AML-193 (cell line): ENCODE results near the gene TSPAN5.

Experiments used
- DNase-seq, 2 experiments: peaks; one replicate each; lab custom pipeline; 2025; lab: John Stamatoyannopoulos, UW

TSPAN5 gene

DNA sequence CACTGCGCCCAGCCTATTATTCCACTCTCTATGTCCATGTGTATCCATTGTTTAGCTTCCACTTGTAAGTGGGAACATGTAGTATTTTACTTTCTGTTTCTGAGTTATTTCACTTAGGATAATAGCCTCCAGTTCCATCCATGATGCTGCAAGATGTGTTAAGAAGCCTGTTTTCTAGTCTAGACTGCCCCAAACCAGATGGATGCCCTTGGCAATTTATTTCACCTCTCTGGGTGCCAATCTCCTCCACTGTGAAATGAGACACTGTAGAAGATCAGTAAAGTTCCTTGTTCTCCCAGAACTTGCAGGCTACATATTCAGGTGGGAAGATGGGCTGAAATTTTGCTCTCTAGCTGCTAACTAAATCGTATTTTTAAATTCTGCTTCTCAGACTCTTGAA is 72.8 kb downstream of the TSPAN5 start:
- no peak for DNase-seq

DNA sequence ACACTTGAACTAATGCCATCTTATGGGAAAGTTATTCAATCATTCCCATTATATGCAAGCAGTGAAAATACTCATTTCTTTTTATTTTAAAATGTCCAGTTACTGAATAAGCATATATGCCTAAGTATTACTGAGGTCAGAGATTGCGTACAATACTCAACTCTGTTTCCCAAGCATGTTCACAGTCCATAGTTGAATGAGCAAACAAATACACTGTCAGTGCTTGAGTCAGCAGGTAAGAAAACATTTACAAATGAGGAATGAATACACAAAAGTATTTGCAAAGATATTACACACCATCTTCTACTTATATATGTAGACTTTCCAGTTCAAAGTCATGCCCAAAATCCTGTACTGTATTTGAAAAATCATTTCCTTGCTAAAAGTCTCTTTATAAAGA is 74.1 kb downstream of the TSPAN5 start:
- no peak for DNase-seq

DNA sequence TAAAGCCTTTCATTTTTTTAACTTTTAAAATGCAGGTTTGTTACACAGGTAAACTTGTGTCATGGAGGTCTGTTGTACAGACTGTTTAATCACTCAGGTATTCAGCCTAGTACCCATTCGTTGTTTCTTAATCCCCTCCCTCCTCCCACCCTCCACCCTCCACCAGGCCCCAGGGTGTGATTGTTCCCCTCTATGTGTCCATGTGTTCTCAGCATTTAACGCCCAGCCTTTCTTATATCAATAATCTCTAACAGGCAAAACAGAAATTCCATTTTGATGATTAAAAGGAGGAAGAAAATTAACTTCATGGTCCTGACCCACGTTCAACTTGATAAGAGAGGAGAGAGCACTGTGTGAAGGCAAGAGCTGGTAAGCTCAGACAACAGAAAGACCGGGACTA is 75.1 kb downstream of the TSPAN5 start:
- no peak for DNase-seq

DNA sequence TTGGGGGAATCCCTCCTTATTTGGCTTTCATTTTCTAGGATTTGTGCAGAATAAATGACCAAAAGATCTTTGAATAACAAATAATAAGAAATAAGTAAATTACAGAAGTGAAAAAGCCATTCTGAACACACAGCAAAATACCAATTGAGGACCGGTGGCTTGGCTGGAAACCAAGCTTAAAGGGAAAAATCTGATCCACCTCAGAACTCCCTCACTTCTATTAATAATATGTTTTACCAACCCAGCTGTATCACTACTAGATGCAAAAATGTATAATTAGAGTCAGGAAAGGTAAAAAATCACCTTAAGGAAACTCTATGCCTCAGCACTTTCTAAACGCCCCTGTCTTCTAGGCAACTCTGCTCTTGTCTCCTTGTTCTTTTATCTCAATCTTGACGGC is 77.3 kb downstream of the TSPAN5 start:
- no peak for DNase-seq

DNA sequence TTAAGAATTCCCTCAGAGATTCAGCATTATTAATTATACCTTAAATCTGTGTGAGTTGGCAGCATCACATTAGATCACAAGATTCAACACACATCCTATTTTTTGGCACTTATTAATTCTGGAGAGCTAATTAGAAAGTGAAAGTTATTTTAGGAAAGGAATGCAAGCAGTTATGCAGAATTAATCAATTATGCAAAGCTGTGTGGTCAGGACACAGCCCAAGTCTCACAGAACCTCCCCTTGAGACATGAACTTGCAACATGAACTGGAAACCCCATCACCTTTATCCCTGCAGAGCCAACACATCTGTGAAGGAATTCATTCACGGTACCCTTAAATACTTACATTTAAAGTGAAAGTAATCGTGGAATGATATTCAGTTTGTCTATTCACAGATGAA is 80.5 kb downstream of the TSPAN5 start:
- no peak for DNase-seq

DNA sequence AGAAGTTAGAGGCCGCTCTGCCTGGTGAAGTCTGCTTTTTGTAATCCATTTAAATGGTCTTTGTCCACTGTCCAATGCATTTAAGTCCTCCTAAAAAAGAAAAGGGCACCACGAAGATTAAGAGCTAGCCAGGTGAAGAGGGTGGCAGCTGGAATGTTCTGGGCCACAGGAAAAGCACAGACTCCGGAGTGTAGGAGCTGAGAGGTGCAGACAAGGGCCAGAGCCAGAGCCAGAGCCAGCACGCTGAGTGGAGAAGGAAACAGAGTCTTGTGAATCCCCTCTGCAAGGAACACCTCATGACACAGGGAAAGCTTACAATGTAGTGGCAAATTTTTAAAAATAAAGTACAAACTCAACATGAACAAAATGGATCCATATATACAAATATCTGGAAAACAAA is 83.6 kb downstream of the TSPAN5 start:
- DNase-seq, result no peak

DNA sequence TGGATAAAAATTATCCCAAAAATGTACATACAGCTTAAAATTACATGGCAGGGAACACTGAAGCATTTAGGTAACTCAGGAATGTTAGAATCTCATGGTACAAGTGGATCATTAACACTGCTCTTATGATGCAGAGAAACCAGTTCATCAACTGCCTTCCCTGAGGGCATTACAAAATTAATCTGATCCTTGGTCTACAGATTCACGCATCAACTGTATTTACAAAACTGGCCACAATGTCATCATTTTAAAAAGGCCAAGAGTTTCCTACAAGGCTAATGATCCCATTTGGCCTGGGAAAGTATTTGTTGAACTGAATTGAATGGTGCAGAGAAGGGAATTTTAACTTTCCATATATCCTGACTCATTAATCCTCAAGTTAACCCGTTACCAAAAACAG is 84.6 kb downstream of the TSPAN5 start:
- DNase-seq, result no peak

DNA sequence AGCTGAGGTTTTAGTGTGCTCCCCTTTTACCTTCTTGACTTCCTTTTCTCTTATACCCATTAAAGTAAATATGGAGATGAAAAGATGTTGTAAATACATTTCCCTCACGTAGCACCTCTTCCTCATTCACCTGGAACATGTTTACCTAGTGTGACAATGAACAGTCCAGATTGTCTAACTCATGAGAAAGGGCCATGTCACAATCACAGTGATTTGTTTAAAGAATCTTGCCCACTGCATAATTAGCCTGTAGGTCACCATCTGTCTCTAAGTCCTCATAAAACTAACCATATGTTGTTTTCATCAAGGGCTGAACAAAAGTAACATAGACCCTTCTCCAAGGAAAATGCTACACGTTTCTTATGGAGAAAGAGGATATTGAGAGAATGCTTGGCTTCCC is 85.7 kb downstream of the TSPAN5 start:
- no peak for DNase-seq

DNA sequence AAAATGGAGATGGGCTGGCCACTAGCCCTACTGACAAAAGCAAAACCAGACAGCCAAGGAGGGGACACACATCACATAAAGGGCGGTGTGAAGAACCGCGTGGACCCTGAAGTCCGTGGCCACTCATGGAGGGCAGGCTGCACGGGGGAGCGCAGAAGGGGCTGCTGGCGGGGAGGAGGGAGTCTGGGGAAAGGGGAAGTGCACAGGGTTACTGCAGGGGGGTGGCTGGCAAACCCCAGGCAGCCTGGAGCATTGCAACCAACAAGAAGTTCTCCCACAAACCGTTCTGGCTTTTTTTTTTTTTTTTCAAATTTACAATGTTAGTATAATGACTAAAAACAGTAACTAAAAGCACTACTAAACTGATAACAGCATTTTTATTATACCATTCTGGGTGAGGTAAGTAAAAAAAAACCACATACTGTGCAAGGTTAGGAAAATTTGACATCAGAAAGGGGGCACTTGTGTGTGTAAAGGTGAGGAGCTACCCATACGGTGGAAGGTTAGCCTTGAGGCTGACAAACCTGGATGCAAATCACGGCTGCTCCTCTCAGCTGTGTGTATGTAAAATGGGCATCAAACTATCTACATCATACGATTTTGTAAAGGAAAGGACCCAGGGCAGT is 87.1 kb downstream of the TSPAN5 start:
- DNase-seq, result no peak

DNA sequence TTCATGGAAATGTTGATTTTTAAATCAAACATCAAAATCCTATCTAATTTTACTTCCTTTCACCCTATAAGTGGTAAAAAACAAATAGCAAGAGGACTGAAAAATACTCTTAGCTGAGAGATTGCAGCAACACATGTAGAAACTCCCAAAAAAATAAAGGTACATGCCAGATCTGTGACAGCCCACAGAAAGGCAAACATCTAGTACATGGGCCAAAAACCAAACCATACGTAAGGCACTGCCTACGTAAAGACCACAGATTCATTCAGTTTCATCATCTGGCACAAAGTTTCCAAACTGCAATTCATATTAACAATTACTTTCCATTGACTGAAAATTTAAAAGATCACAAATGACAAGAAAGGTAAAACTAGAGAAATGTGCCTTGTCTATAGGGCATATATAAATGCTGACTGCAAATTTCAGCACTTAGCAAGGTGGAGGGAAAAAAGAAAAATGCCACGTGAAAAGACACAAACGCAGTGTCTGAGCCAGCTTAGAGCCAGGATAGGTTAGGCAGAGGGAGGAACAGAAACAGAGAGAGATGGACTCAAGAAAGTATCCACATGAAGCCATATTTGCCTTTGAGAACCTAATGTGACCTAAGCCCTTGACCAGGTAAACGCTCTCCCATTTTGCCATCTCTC is 88.1 kb downstream of the TSPAN5 start:
- DNase-seq, result no peak

DNA sequence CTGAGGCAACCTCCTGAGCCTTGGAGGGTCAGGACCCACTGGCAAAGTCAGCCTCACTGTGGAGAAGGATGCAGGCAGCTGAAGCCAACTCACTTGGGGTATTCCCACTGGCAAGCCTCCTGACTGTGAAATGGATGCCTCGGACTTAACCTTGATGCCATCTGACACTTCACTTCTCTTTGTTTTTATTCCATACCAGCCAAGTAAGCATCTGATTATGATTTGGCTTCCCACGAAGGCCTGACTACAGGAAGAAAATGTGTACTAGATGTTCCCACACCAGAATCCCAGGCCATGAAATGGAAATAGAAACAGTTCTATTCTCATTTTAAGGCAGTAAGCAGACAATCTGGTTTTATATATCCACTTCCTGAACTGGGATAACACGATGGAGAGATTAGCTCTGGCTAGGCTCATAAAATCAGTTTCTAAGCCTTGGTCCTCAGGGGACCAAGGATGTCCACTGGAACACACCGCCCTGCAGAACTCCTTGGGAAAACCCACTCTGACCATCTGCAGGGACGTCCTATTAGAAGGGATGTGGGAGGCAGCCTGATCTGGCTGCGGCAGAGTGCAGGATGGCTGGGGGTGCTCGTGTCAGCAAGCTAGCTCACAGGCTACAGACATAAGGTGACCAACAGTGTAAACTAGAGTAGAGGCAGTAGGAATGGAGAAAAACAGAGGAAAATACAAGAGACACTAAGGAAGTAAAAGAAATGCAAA is 89.3 kb downstream of the TSPAN5 start:
- DNase-seq, result no peak

DNA sequence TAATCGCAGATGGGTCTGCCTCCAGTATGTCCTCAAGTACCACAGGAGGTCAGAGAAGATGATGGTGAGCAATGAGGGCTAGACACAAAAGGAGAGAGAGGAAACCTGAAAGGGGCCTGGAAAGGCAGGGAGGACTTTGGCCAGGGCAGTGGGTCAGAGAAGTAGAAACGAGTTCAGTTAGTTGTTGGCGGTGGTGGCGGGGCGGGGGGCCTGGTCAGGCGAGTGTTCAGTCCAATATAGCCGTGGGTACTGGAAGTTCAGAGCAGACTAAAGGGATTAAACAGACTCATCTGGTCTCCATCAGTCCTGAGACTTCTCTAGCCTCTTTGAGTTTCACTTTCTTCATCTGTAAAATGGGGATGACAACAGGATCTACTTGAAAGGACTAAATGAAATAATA is 90.8 kb downstream of the TSPAN5 start:
- no peak for DNase-seq

DNA sequence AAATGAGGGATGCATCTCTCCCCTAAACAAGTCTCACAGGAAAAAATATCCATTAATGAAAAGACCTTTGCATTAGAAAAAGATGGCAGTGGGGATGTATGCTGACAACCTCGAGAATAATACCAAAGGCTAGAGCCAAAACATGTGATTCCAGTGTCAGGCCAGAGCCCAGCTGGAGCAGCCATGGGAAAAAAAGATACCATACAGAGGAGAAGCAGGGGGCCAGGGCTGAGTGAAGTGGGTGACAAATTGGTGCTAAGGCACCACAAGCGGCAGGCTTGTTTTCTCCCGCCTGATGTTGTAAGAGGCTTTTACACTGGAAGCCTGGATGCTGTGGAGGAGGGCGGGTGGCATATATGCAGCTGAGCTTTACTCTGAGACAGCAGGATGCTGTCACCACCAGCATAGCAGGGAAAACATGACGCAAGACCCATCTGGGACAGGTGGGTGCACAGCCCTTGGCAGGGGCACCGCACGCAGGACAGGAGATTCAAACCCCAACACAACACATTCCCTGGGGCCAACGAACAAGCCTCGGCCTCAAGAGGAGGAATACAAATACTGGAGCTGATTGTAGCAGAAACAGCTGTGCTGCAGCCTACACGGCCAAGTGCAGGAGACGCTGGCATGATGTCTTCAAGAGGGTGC is 91.9 kb downstream of the TSPAN5 start:
- no peak for DNase-seq

DNA sequence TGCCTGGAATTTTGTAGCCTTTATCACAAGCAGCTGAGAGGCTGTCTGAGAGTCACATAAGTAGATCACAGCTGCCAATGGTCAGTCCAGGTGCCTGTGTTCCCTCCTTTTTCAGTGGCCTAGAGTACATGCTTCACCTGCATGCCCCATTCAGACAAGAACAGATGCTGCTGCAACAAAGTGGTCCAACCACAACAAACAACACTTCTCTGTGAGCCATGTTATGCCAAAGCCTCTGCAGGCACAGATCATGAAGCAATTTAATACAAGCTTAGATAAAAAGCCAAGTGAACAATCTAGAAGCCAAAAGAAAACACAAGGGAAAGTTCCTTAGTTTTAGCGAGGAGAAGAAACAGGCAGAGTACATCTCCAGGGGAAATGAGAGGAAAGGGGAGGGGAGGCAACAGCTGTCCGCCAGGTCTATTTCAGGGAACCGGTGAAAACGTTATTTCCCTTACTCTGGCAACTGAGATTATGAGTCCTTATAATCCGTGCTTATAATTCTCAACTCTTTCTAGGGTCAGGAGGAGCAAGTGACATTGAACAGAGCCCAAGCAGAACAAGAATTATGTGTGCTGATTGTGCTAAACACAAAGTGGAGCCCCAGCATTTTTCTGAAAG is 92.6 kb downstream of the TSPAN5 start:
- DNase-seq, result no peak

DNA sequence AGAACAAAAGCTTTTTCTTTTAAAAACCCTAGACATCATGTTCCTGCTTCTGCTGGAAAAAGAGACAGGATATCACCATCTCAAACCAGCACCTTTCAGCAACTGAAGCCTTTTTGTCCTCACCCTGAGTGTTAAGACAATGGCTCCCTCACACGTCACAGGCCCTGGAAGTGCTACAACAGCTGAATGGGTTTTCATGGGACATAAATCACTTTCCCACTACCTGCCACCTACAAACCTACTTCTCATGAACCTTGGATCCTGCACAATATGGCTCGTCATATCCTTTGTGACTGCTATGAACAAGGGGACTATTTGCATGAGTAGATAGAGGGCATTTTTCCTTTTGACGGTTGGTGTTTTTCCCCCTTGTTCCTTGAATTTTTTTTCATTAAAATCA is 93.6 kb downstream of the TSPAN5 start:
- DNase-seq, result no peak

DNA sequence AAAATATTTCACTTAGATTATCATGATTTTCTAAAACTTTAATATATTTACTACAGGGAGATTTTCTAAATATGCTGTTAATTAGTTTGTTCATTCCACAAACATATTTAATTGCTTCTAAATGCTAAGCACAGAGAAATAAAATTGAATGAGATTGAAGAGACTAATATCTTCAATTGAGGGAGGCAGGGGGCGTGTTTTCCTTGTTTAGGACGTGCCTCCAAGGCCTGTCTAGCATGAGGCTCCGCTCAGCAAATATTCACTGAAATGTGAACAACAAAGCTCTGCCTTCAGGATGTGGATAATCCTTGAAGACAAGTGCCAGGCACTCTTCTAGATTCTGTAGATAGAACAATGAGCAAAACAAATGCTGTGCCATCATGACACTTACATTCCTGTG is 98.1 kb downstream of the TSPAN5 start:
- no peak for DNase-seq

DNA sequence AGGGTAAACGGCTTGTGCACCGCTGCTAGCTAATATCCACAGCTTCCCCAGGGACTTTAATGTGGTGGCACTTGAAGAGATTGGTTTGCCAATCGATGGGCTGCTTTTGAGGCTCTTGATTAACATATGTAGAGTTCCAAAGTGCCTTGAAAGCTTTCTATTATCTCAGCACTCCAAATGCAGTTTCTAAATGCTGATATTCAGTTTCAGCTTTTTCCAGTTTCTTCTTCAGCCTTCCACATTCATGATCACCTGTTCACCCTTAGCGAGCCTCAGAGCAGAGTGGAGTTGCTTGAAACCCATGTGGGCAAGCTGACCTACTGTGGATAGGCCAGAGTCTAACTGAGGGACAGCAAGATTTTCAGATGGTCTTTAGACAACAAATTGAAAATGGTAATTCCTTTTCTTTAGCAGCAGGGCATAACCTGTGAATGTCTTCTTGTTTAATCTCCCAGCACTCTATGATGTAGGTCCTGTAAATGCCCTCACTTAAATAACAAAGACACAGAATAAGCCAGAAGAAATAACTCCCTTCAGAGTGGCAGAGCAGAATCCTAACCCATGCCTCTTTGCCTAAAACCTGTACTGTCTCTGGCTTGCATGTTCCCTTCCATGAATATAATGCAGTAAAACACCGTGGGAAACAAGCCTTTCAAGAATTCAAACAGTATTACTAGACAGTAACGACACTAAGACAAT is 99.8 kb downstream of the TSPAN5 start:
- DNase-seq, result no peak

DNA sequence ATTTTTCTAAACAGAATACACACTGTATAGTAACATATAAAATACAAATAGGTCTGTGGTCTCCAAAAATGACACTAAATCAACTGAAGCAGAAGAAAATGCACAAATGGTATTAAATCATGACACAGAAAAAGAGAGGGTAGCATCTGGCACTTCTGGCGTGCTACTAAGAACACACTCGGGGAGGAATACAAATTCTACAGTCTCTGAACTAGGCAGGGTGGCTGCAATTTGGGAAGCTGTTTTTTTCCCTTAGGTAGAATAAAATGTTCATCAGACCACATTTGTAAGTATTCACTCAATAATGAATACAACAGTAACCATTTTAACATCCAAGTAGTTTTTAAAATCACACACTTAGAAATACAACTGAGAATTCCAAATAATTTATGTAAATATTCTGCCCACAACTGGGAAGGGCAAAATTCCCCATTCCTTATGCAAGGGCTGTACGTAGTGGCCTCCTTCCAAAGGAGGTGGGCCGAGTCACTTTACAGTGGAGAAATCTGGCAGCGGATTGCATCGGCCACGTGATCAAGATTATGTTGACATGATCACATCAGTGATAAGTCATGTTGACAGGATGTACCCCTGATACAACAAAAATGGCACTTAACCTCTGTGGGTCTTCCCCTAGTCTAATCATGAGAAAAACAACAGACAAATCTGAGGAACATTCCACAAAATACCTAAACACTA is 101.1 kb downstream of the TSPAN5 start:
- no peak for DNase-seq

DNA sequence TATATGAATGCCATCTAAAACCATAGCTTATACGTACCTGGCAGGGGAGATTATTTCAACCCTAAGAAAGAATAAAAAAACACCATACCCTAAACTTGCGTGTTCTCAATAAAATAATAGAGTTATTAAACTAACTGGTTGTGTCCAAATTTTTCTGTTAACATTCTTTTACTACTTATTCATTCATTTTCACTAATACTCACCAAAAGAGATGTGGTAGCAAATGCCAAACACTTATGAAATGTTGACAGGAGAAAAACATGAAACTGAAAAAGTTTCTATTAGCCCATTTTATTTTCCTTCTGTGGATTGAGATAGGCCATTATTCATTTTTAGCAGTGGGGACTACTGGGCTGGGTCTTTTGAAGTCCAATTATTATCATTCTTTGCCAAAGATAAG is 102.0 kb downstream of the TSPAN5 start:
- no peak for DNase-seq

DNA sequence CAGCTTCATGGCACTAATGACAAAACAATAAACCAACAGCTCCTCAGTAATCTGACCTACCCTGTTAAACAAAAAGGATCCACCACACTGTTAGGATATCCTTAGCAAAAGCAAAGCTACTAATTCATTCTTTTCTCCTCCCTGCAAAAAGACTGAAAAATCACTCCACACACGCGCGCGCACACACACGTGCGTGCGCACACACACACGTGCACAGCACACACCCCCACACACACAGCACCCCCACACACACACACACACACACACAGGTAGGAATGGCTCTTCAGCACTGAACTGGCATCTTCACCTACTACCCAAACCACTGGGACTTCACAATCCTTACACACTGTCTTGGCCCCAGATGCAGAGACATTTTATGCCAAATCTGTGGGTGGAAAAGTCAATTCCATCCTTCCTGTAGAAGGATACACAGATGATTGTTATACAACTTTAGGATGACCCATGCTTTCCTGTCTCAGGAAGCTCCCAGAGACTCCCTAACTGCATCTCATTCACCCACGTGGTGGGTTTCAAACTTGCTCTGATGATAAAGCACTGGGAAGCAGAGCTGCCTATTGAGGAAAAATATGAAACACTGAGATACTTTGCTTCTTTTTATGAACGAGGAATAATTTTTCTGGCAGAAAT is 102.5 kb downstream of the TSPAN5 start:
- no peak for DNase-seq
